ENCODE results near the gene NHLRC1.

- TF ChIP-seq POLR2A (IDR thresholded peaks at IDR 0.05; ENCODE audit: low read length) (peak; percentile 63), GATA1 (IDR thresholded peaks at IDR 0.05; ENCODE audit: low read depth, low read length) (no peak)
Measured at GRCh38 chr6:18155150-18155863, 32.8 kb upstream of the NHLRC1 start, which contains the start of gene KDM1B.
